WTC11 (cell line): ENCODE data around the gene MBP. TPM values are rescaled to one million over a fixed set of nuclear protein-coding genes. Genes with fewer than 3 reads are reported as not detected.

Experiments
- ATAC-seq: fragments of 200-7000 bp; cut with Tn5 transposase; 2 replicates; pipeline ENCODE4 v1.10.0; 2021; ENCODE audit warnings: mild to moderate bottlenecking, moderate library complexity
- CTCF ChIA-PET: fragments of 300-600 bp; sonication (Branson Sonifier 250); formaldehyde crosslinking; loops from one replicate; lab custom pipeline; 2021; ENCODE audit warnings: antibody characterized with exemption; lab: Charles Lee
- POLR2A ChIA-PET: fragments of 350-600 bp; sonication (Branson Sonifier 250); formaldehyde crosslinking; loops from one replicate; lab custom pipeline; 2021; ENCODE audit warnings: antibody characterized with exemption; lab: Charles Lee
- DNase-seq: peaks from one replicate; pipeline ENCODE4 v3.0.0; 2021; ENCODE audit warnings: low spot score
- H3K27ac Mint-ChIP-seq: 2 replicates; pipeline ENCODE4 v1.8.0; 2021; ENCODE audit warnings: mixed read lengths
- H3K27me3 Mint-ChIP-seq: 2 replicates; pipeline ENCODE4 v1.8.0; 2021; ENCODE audit warnings: low read depth, mild to moderate bottlenecking, moderate library complexity, mixed read lengths
- H3K36me3 Mint-ChIP-seq: 2 replicates; pipeline ENCODE4 v1.8.0; 2021; ENCODE audit warnings: mixed read lengths
- H3K4me1 Mint-ChIP-seq: 2 replicates; pipeline ENCODE4 v1.8.0; 2022; ENCODE audit warnings: mixed read lengths
- H3K4me3 Mint-ChIP-seq: 2 replicates; pipeline ENCODE4 v1.8.0; 2021; ENCODE audit warnings: mild to moderate bottlenecking, moderate library complexity, mixed read lengths
- H3K9me3 Mint-ChIP-seq: 2 replicates; pipeline ENCODE4 v1.8.0; 2021; ENCODE audit warnings: mixed read lengths
- AFF4 ChIP-seq: sonication (generic); formaldehyde crosslinking; IDR thresholded peaks from 2 replicates; pipeline ENCODE4 v1.8.1; 2023; ENCODE audit warnings: mild to moderate bottlenecking, missing genetic modification reagents, borderline replicate concordance
- CBFB ChIP-seq: sonication (generic); formaldehyde crosslinking; IDR thresholded peaks from 2 replicates; pipeline ENCODE4 v1.8.1; 2022; ENCODE audit warnings: mild to moderate bottlenecking, low read depth, missing genetic modification reagents
- MLX ChIP-seq: sonication (generic); formaldehyde crosslinking; IDR thresholded peaks from 2 replicates; pipeline ENCODE4 v1.8.1; 2023; ENCODE audit warnings: mild to moderate bottlenecking, missing genetic modification reagents, moderate library complexity
- MXD4 ChIP-seq: fragments of 250-450 bp; sonication (Bioruptor Pico); IDR thresholded peaks from 2 replicates; pipeline ENCODE4 v1.8.0; 2021; ENCODE audit warnings: mild to moderate bottlenecking, moderate library complexity, borderline replicate concordance
- MYBL2 ChIP-seq: sonication (generic); formaldehyde crosslinking; IDR thresholded peaks from 2 replicates; pipeline ENCODE4 v1.8.1; 2023; ENCODE audit warnings: mild to moderate bottlenecking, moderate library complexity, missing genetic modification reagents
- NFE2L1 ChIP-seq: sonication (generic); formaldehyde crosslinking; IDR thresholded peaks from 2 replicates; pipeline ENCODE4 v1.8.1; 2023; ENCODE audit warnings: missing genetic modification reagents
- NFYB ChIP-seq: sonication (generic); formaldehyde crosslinking; conservative IDR thresholded peaks from 2 replicates; pipeline ENCODE4 v1.8.0; 2022; ENCODE audit warnings: low read depth, missing genetic modification reagents
- NR2C2 ChIP-seq: sonication (generic); formaldehyde crosslinking; IDR thresholded peaks from 2 replicates; pipeline ENCODE4 v1.8.0; 2022; ENCODE audit warnings: mild to moderate bottlenecking, missing genetic modification reagents
- NR3C1 ChIP-seq: sonication (generic); formaldehyde crosslinking; conservative IDR thresholded peaks from 2 replicates; pipeline ENCODE4 v1.8.1; 2023; ENCODE audit warnings: low read depth, mild to moderate bottlenecking, missing genetic modification reagents
- RELA ChIP-seq: sonication (generic); formaldehyde crosslinking; IDR thresholded peaks from 2 replicates; pipeline ENCODE4 v1.8.1; 2022; ENCODE audit warnings: missing genetic modification reagents, mild to moderate bottlenecking, borderline replicate concordance
- ZNF671 ChIP-seq: fragments of 250-450 bp; sonication (Bioruptor Pico); IDR thresholded peaks from 2 replicates; pipeline ENCODE4 v1.8.0; 2021; ENCODE audit warnings: mild to moderate bottlenecking
- total RNA-seq: library from RNA; stranded (reverse); gene quantifications from 3 replicates; pipeline ENCODE4 v1.2.3, GENCODE V29; 2021
- TF ChIP-seq, protein P1 (sequence below): sonication (generic); formaldehyde crosslinking; IDR thresholded peaks from 2 replicates; pipeline ENCODE4 v1.8.0; 2022; ENCODE audit warnings: mild to moderate bottlenecking, missing genetic modification reagents
- TF ChIP-seq, protein P2 (sequence below): fragments of 250-450 bp; sonication (Bioruptor Pico); IDR thresholded peaks from 2 replicates; pipeline ENCODE4 v1.9.0; 2021; ENCODE audit warnings: mild to moderate bottlenecking
- TF ChIP-seq, protein P3 (sequence below): fragments of 250-450 bp; sonication (Bioruptor Pico); IDR thresholded peaks from 2 replicates; pipeline ENCODE4 v1.8.0; 2021; ENCODE audit warnings: mild to moderate bottlenecking
- TF ChIP-seq, protein P4 (sequence below): sonication (generic); formaldehyde crosslinking; IDR thresholded peaks from 2 replicates; pipeline ENCODE4 v1.8.1; 2022; ENCODE audit warnings: low read depth, missing genetic modification reagents, borderline replicate concordance
- TF ChIP-seq, protein P5 (sequence below): sonication (generic); formaldehyde crosslinking; IDR thresholded peaks from 2 replicates; pipeline ENCODE4 v1.8.0; 2022; ENCODE audit warnings: mild to moderate bottlenecking, missing genetic modification reagents
- TF ChIP-seq, protein P6 (sequence below): sonication (generic); formaldehyde crosslinking; IDR thresholded peaks from 2 replicates; pipeline ENCODE4 v1.8.1; 2023; ENCODE audit warnings: mild to moderate bottlenecking, missing genetic modification reagents

The MBP gene
- total RNA-seq, 1 experiment from 2014 or later: 19.6 TPM

- H3K9me3 Mint-ChIP-seq: no peaks in the 10 kb centered on the region
- no peak overlapping the region for H3K4me3 Mint-ChIP-seq
- no peaks in the 10 kb centered on the region for H3K27me3 Mint-ChIP-seq
- no peak for TF ChIP-seq NFE2L1 (CRISPR knock-in tag)
- no peak for TF ChIP-seq MXD4 (CRISPR knock-in tag)
- no peak for TF ChIP-seq ZNF671 (CRISPR knock-in tag)
- no peak for TF ChIP-seq NR2C2 (CRISPR knock-in tag)
- TF ChIP-seq, protein P1, sequence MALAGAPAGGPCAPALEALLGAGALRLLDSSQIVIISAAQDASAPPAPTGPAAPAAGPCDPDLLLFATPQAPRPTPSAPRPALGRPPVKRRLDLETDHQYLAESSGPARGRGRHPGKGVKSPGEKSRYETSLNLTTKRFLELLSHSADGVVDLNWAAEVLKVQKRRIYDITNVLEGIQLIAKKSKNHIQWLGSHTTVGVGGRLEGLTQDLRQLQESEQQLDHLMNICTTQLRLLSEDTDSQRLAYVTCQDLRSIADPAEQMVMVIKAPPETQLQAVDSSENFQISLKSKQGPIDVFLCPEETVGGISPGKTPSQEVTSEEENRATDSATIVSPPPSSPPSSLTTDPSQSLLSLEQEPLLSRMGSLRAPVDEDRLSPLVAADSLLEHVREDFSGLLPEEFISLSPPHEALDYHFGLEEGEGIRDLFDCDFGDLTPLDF (CRISPR knock-in tag): no peak
- TF ChIP-seq MLX (CRISPR knock-in tag): no peak
- no peak for TF ChIP-seq NFYB
- TF ChIP-seq, protein P2, sequence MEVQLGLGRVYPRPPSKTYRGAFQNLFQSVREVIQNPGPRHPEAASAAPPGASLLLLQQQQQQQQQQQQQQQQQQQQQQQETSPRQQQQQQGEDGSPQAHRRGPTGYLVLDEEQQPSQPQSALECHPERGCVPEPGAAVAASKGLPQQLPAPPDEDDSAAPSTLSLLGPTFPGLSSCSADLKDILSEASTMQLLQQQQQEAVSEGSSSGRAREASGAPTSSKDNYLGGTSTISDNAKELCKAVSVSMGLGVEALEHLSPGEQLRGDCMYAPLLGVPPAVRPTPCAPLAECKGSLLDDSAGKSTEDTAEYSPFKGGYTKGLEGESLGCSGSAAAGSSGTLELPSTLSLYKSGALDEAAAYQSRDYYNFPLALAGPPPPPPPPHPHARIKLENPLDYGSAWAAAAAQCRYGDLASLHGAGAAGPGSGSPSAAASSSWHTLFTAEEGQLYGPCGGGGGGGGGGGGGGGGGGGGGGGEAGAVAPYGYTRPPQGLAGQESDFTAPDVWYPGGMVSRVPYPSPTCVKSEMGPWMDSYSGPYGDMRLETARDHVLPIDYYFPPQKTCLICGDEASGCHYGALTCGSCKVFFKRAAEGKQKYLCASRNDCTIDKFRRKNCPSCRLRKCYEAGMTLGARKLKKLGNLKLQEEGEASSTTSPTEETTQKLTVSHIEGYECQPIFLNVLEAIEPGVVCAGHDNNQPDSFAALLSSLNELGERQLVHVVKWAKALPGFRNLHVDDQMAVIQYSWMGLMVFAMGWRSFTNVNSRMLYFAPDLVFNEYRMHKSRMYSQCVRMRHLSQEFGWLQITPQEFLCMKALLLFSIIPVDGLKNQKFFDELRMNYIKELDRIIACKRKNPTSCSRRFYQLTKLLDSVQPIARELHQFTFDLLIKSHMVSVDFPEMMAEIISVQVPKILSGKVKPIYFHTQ: no peak
- TF ChIP-seq, protein P3, sequence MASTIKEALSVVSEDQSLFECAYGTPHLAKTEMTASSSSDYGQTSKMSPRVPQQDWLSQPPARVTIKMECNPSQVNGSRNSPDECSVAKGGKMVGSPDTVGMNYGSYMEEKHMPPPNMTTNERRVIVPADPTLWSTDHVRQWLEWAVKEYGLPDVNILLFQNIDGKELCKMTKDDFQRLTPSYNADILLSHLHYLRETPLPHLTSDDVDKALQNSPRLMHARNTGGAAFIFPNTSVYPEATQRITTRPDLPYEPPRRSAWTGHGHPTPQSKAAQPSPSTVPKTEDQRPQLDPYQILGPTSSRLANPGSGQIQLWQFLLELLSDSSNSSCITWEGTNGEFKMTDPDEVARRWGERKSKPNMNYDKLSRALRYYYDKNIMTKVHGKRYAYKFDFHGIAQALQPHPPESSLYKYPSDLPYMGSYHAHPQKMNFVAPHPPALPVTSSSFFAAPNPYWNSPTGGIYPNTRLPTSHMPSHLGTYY (CRISPR knock-in tag): no peak
- TF ChIP-seq, protein P4, sequence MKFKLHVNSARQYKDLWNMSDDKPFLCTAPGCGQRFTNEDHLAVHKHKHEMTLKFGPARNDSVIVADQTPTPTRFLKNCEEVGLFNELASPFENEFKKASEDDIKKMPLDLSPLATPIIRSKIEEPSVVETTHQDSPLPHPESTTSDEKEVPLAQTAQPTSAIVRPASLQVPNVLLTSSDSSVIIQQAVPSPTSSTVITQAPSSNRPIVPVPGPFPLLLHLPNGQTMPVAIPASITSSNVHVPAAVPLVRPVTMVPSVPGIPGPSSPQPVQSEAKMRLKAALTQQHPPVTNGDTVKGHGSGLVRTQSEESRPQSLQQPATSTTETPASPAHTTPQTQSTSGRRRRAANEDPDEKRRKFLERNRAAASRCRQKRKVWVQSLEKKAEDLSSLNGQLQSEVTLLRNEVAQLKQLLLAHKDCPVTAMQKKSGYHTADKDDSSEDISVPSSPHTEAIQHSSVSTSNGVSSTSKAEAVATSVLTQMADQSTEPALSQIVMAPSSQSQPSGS (CRISPR knock-in tag): no peak
- TF ChIP-seq, protein P5, sequence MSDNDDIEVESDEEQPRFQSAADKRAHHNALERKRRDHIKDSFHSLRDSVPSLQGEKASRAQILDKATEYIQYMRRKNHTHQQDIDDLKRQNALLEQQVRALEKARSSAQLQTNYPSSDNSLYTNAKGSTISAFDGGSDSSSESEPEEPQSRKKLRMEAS: no peak
- TF ChIP-seq MYBL2 (CRISPR knock-in tag): no peak
- TF ChIP-seq NR3C1 (CRISPR knock-in tag): no peak
- TF ChIP-seq AFF4: no peak
- no peak for TF ChIP-seq RELA (CRISPR knock-in tag)
- TF ChIP-seq CBFB (CRISPR knock-in tag): no peak
- TF ChIP-seq, protein P6, sequence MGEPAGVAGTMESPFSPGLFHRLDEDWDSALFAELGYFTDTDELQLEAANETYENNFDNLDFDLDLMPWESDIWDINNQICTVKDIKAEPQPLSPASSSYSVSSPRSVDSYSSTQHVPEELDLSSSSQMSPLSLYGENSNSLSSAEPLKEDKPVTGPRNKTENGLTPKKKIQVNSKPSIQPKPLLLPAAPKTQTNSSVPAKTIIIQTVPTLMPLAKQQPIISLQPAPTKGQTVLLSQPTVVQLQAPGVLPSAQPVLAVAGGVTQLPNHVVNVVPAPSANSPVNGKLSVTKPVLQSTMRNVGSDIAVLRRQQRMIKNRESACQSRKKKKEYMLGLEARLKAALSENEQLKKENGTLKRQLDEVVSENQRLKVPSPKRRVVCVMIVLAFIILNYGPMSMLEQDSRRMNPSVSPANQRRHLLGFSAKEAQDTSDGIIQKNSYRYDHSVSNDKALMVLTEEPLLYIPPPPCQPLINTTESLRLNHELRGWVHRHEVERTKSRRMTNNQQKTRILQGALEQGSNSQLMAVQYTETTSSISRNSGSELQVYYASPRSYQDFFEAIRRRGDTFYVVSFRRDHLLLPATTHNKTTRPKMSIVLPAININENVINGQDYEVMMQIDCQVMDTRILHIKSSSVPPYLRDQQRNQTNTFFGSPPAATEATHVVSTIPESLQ (CRISPR knock-in tag): no peak
- ATAC-seq: no peak
- no peak for DNase-seq
- ChIA-PET CTCF (no interaction called here), POLR2A (no interaction called here)
- no peak overlapping the region for H3K27ac Mint-ChIP-seq
- peaks cover 34% of the 10 kb centered on the region for H3K36me3 Mint-ChIP-seq
- H3K4me1 Mint-ChIP-seq: 0 out of 2 replicates have a peak, but pooled peaks cover 3% of the 10 kb centered on the region
These were observed 175.9 kb downstream of the MBP start for GRCh38 chr18:76956648-76957047.
